ENCODE measurements around the gene CAST. TPM values are rescaled to one million over a fixed set of nuclear protein-coding genes. Genes with fewer than 3 reads are reported as not detected.

Gene CAST
- total RNA-seq, 2 donors from 2014 or later: 33.5 to 36.2 TPM

DNA sequence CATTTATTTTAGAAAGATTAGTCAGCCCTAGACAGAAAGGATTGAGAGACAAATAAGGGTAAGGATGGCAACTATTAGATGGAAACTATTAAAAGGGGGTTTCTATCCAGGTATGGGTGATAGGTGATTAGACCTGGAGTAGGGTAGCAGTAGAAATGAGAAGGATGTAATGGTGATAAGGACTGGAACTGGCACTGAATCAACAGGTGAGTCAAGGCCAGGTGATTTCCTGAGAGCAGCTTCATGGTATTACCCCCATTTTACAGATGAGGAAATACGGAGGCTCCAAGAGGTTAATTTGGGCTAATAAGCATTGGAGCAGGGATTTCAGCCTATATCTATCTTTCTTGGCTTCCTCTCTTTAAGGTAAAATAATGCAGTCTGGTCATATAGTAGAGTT, 55.7 kb downstream of the CAST start:
- 92% methylated on average over 1 of the region's 1 CpG; no CpG with 5 or more reads in 1 of the 2 experiments for WGBS, 2 experiments (ENCODE audit: insufficient coverage in 1 of 2, insufficient read length in 1 of 2)
- no peak overlapping the region for H3K4me3 Mint-ChIP-seq

DNA sequence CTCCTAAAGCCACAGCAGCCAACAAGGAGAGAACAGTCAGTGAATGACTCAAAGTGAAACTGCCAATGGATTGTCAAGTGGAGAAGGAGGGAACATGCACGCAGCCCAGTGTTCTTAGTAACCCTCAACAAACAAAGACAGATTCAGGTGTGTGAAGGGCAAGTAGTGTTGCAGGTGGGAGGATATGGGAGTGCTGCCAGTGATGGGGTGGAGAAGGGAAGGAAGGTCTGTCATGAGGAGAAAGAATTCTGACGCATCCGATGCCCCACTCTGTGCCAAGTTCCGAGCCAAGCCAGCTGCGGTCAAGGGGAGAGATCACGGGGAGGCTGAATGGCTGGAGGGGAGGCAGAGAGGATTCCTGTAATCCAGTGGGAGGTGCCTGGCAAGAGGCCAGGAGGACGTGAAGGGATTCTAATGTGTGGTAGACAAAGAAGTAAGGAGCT, 56.5 kb downstream of the CAST start:
- Histone ChIP-seq H3K4me3 (ENCODE audit: low read length) (no peak overlapping the region), H3K9me3 (ENCODE audit: control insufficient read depth, low read length) (no peaks in the 10 kb centered on the region), H3K36me3 (ENCODE audit: control insufficient read depth, insufficient read depth, low read length) (no peaks in the 10 kb centered on the region), H3K4me1 (ENCODE audit: control insufficient read depth, insufficient read depth, low read length) (peaks cover 11% of the 10 kb centered on the region), H3K9ac (ENCODE audit: extremely low read depth, low read length, poor library complexity, severe bottlenecking) (no peak overlapping the region), H3K27me3 (ENCODE audit: control insufficient read depth, insufficient read depth, low read length, poor library complexity, severe bottlenecking) (peaks cover 15% of the 10 kb centered on the region), H3K27ac (ENCODE audit: low read depth, low read length) (no peak overlapping the region)
- peaks cover 55% of the 10 kb centered on the region for H3K4me1 Mint-ChIP-seq
- H3K9me3 Mint-ChIP-seq: no peaks in the 10 kb centered on the region
- H3K4me3 Mint-ChIP-seq: no peak overlapping the region
- 92 to 96% methylated on average over 5 to 7 of the region's 7 CpGs for WGBS, 2 experiments (ENCODE audit: insufficient coverage in 1 of 2, insufficient read length in 1 of 2)
- peaks cover 16% of the 10 kb centered on the region for H3K27me3 Mint-ChIP-seq (ENCODE audit: insufficient read depth)
- no peak for DNase-seq
- H3K36me3 Mint-ChIP-seq (ENCODE audit: low read depth): no peaks in the 10 kb centered on the region
- TF ChIP-seq CTCF (conservative IDR thresholded peaks at IDR 0.05): no peak
- H3K27ac Mint-ChIP-seq: no peak overlapping the region

More for the DNA sequence above, 55.7 kb downstream of the CAST start:
- H3K27me3 Mint-ChIP-seq (ENCODE audit: insufficient read depth): peaks cover 16% of the 10 kb centered on the region
- no peak for DNase-seq
- H3K9ac ChIP-seq (ENCODE audit: extremely low read depth, low read length, poor library complexity, severe bottlenecking): no peak overlapping the region
- H3K27ac Mint-ChIP-seq: no peak overlapping the region
- H3K4me3 ChIP-seq (ENCODE audit: low read length): no peak overlapping the region
- no peak for TF ChIP-seq CTCF (conservative IDR thresholded peaks at IDR 0.05)
- no peaks in the 10 kb centered on the region for H3K36me3 ChIP-seq (ENCODE audit: control insufficient read depth, insufficient read depth, low read length)
- peaks cover 55% of the 10 kb centered on the region for H3K4me1 Mint-ChIP-seq
- peaks cover 11% of the 10 kb centered on the region for H3K4me1 ChIP-seq (ENCODE audit: control insufficient read depth, insufficient read depth, low read length)
- no peaks in the 10 kb centered on the region for H3K9me3 Mint-ChIP-seq
- no peaks in the 10 kb centered on the region for H3K9me3 ChIP-seq (ENCODE audit: control insufficient read depth, low read length)
- H3K27me3 ChIP-seq (ENCODE audit: control insufficient read depth, insufficient read depth, low read length, poor library complexity, severe bottlenecking): peaks cover 15% of the 10 kb centered on the region
- H3K36me3 Mint-ChIP-seq (ENCODE audit: low read depth): no peaks in the 10 kb centered on the region
- H3K27ac ChIP-seq (ENCODE audit: low read depth, low read length): no peak overlapping the region

DNA sequence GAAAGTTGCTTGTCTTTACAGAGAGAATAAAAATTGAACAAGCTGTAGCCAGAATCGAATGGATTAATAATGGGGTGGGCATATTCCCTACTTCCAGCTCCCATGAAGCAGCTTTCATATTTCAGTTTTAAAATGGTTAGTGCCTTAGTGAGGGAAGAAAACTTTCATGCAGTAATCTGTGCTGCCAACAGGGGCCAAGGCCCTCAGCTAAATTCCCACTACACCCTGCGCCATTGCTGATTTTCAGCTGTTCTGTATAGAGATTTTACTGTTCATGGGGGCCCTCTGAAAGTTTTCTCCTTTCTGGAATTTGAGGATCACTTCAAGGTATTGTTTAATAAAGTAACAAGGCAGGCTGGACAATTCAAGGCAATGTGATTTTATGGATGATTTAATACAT, 58.2 kb downstream of the CAST start:
- H3K9me3 ChIP-seq (ENCODE audit: control insufficient read depth, low read length): no peaks in the 10 kb centered on the region
- peaks cover 15% of the 10 kb centered on the region for H3K27me3 ChIP-seq (ENCODE audit: control insufficient read depth, insufficient read depth, low read length, poor library complexity, severe bottlenecking)
- H3K36me3 Mint-ChIP-seq (ENCODE audit: low read depth): no peaks in the 10 kb centered on the region
- no peak overlapping the region for H3K27ac Mint-ChIP-seq
- peaks cover 16% of the 10 kb centered on the region for H3K27me3 Mint-ChIP-seq (ENCODE audit: insufficient read depth)
- H3K9me3 Mint-ChIP-seq: no peaks in the 10 kb centered on the region
- peaks cover 4% of the 10 kb centered on the region for H3K4me1 ChIP-seq (ENCODE audit: control insufficient read depth, insufficient read depth, low read length)
- no peaks in the 10 kb centered on the region for H3K36me3 ChIP-seq (ENCODE audit: control insufficient read depth, insufficient read depth, low read length)
- no peak overlapping the region for H3K4me3 Mint-ChIP-seq
- H3K9ac ChIP-seq (ENCODE audit: extremely low read depth, low read length, poor library complexity, severe bottlenecking): no peak overlapping the region
- H3K27ac ChIP-seq (ENCODE audit: low read depth, low read length): no peak overlapping the region
- DNase-seq: no peak
- 83 to 88% methylated on average over 1 to 2 of the region's 2 CpGs for WGBS, 2 experiments (ENCODE audit: insufficient coverage in 1 of 2, insufficient read length in 1 of 2)
- H3K4me3 ChIP-seq (ENCODE audit: low read length): no peak overlapping the region
- TF ChIP-seq CTCF (conservative IDR thresholded peaks at IDR 0.05): peak; percentile 60
- H3K4me1 Mint-ChIP-seq: peaks cover 42% of the 10 kb centered on the region
